Measurements from ENCODE around the gene TMEM72.

The TMEM72 gene

GRCh38 chr10:44954962-44955361 is 43.8 kb downstream of the TMEM72 start:
- H3K27me3 ChIP-seq, result no peaks in the 10 kb centered on the region
- H3K27ac ChIP-seq, result no peak overlapping the region
- no peak for DNase-seq
- H3K4me3 ChIP-seq, result no peak overlapping the region
- peaks cover 0 to 7% (median 0%) of the 10 kb centered on the region in 3 donors for H3K36me3 ChIP-seq
- intact Hi-C loops (cut with DNase I; ENCODE audit: low total_unique reads), result no loop called here
- TF ChIP-seq CTCF (IDR thresholded peaks at IDR 0.05), result no peak
- no peaks in the 10 kb centered on the region for H3K9me3 ChIP-seq
- peaks cover 0 to 20% (median 14%) of the 10 kb centered on the region in 4 donors for H3K4me1 ChIP-seq

- peak; percentile 75 to 80 for DNase-seq
- intact Hi-C loops (cut with DNase I; ENCODE audit: low total_unique reads), result no loop called here
These were observed 44.4 kb downstream of the TMEM72 start for GRCh38 chr10:44955413-44956070.

GRCh38 chr10:44956226-44956625 is 45.1 kb downstream of the TMEM72 start:
- DNase-seq, result peak in 1 of 2 donors; percentile 48
- Histone ChIP-seq H3K27ac (no peak overlapping the region), H3K27me3 (no peaks in the 10 kb centered on the region), H3K36me3 (peaks cover 0 to 7% (median 0%) of the 10 kb centered on the region in 3 donors), H3K4me3 (no peak overlapping the region), H3K9me3 (no peaks in the 10 kb centered on the region), H3K4me1 (peaks cover 0 to 29% (median 25%) of the 10 kb centered on the region in 4 donors)
- intact Hi-C loops (cut with DNase I; ENCODE audit: low total_unique reads), result no loop called here
- TF ChIP-seq CTCF (IDR thresholded peaks at IDR 0.05), result no peak

More at GRCh38 chr10:44955413-44956070, 44.4 kb downstream of the TMEM72 start:
- H3K27ac ChIP-seq, result no peak overlapping the region
- H3K36me3 ChIP-seq, result peaks cover 0 to 7% (median 0%) of the 10 kb centered on the region in 3 donors
- TF ChIP-seq CTCF (IDR thresholded peaks at IDR 0.05), result no peak
- peaks cover 0 to 22% (median 20%) of the 10 kb centered on the region in 4 donors for H3K4me1 ChIP-seq
- no peaks in the 10 kb centered on the region for H3K27me3 ChIP-seq
- H3K9me3 ChIP-seq, result no peaks in the 10 kb centered on the region
- no peak overlapping the region for H3K4me3 ChIP-seq

GRCh38 chr10:44956717-44957706 is 45.9 kb downstream of the TMEM72 start:
- intact Hi-C loops (cut with DNase I; ENCODE audit: low total_unique reads), result no loop called here

More at GRCh38 chr10:44956717-44957706, 45.9 kb downstream of the TMEM72 start:
- Histone ChIP-seq H3K27me3 (no peaks in the 10 kb centered on the region), H3K27ac (no peak overlapping the region), H3K4me1 (peaks cover 0 to 37% (median 28%) of the 10 kb centered on the region in 4 donors), H3K4me3 (no peak overlapping the region), H3K36me3 (peaks cover 0 to 7% (median 0%) of the 10 kb centered on the region in 3 donors), H3K9me3 (no peaks in the 10 kb centered on the region)
- peak in 1 of 2 donors; percentile 28 for DNase-seq
- no peak for TF ChIP-seq CTCF (IDR thresholded peaks at IDR 0.05)

Data from tibial artery (tissue), 4 donors.